Activated naive CD8-positive, alpha-beta T cell treated with anti-CD3 and anti-CD28 coated beads, Interleukin-2, amount 10 ng/mL, durations not matched to agents 7 days and 5 days (primary cell): Measurements from ENCODE around the gene ST6GALNAC3. TPM values are rescaled to one million over a fixed set of nuclear protein-coding genes. Genes with fewer than 3 reads are reported as not detected.
"Not testable (repeated sequence)": the region's sequence is repeated elsewhere in the genome, so short reads cannot be mapped to it uniquely, and the experiment has no call there.

Experiments used
- ATAC-seq: fragments of 150-1000 bp; cut with Tn5 transposase; one replicate; pipeline ENCODE4 v1.10.0; 2021; ENCODE audit warnings: low read depth, moderate library complexity
- POLR2A ChIA-PET: fragments of 350-600 bp; sonication (Branson Sonifier 250); formaldehyde crosslinking; loops from one replicate; lab custom pipeline; 2021; ENCODE audit warnings: antibody characterized with exemption; lab: Charles Lee
- DNase-seq: peaks from one replicate; pipeline ENCODE4 v3.0.0; 2021
- H3K27ac Mint-ChIP-seq: one replicate; pipeline ENCODE4 v1.8.0; 2022; ENCODE audit warnings: mild to moderate bottlenecking, mixed read lengths
- H3K27me3 Mint-ChIP-seq: one replicate; pipeline ENCODE4 v1.8.0; 2022; ENCODE audit warnings: mild to moderate bottlenecking, moderate library complexity, mixed read lengths
- H3K36me3 Mint-ChIP-seq: one replicate; pipeline ENCODE4 v1.8.0; 2021; ENCODE audit warnings: mild to moderate bottlenecking, mixed read lengths
- H3K4me1 Mint-ChIP-seq: one replicate; pipeline ENCODE4 v1.8.0; 2021; ENCODE audit warnings: mixed read lengths
- H3K4me3 Mint-ChIP-seq: one replicate; pipeline ENCODE4 v1.8.0; 2022; ENCODE audit warnings: mild to moderate bottlenecking, moderate library complexity, mixed read lengths
- H3K9me3 Mint-ChIP-seq: one replicate; pipeline ENCODE4 v1.8.0; 2021; ENCODE audit warnings: mixed read lengths
- total RNA-seq, 2 experiments: library from RNA; stranded (reverse); gene quantifications; one replicate each; pipeline ENCODE4 v1.2.3, GENCODE V29; 2021

ST6GALNAC3 gene
- total RNA-seq, 2 experiments from 2014 or later: 0.48 to 0.55 TPM

DNA sequence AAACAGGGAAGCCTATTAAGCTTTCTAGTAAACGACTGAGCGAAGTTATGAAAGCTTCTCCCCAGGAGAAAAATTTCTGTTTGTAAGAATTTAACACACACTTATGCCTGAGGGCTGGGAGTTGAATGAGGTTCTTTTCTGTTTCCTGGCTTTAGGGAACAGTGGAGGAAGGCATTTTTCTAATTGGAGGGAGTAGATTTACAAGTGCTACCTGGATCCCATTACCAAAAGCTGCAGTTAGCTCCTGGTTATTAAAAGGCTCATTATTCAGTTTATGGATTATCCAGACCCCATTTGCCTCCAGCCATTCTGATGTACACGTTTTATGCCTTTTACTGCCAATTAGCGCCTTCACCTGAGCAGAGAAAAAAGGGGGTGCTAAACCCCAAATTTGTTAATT is 7.5 kb downstream of the ST6GALNAC3 start:
- POLR2A ChIA-PET: no interaction called here
- Mint-ChIP-seq H3K27ac (no peak overlapping the region), H3K36me3 (peaks cover 3% of the 10 kb centered on the region), H3K4me1 (peaks cover 8% of the 10 kb centered on the region), H3K27me3 (no peaks in the 10 kb centered on the region), H3K9me3 (no peaks in the 10 kb centered on the region), H3K4me3 (no peak overlapping the region)
- DNase-seq (no peak), ATAC-seq (no peak)

DNA sequence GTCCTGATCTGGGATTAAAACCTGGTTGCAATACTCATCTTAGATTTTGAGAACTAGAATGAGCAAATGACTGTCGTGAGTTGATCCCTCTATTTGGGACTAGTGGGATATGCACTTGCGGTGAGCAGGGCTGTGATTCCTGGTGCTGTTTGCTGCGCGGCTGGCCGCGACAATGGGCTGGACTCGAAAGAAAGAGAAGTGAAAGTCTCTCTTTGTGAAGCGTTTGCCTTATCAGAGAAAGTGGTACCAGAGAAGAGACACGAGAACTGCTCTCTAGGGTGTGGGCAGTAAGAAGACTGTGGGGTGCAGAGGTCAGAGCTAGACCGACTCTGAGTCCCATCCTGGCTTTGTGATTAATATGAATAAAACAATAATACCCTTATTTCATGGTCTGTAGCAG is 8.6 kb downstream of the ST6GALNAC3 start:
- POLR2A ChIA-PET: no interaction called here
- H3K36me3 Mint-ChIP-seq: peaks cover 3% of the 10 kb centered on the region
- no peak overlapping the region for H3K4me3 Mint-ChIP-seq
- peaks cover 8% of the 10 kb centered on the region for H3K4me1 Mint-ChIP-seq
- ATAC-seq (no peak), DNase-seq (no peak)
- no peak overlapping the region for H3K27ac Mint-ChIP-seq
- no peaks in the 10 kb centered on the region for H3K9me3 Mint-ChIP-seq
- no peaks in the 10 kb centered on the region for H3K27me3 Mint-ChIP-seq

DNA sequence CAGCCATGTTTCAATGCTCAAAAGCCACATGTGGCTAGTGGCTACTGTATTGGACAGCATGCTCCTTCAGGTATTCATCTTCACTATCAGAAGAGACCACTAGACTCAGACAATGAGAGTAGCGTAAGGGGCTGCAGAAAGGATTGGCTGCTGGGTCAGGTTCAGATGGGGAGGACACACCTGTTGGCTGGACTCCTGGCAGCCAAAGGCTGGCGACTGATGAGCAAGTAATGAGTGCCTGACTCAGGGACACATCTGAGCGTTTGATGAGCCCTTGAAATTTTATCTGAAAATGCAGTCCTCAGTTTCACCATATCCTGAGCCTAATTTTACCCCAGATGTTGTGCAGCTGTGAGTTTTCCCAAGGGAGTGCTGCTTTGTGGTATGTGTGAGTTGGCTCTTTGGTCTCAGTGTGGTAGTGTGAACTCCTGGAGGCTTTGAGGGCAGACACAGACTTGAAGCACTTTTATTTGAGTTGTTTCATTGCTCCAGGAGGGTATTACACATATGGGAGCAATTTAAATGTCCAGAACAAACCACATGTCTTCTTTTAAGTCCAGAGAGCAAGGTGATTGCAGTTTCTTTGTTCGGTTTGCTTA is 9.6 kb downstream of the ST6GALNAC3 start:
- no peaks in the 10 kb centered on the region for H3K9me3 Mint-ChIP-seq
- H3K36me3 Mint-ChIP-seq: peaks cover 3% of the 10 kb centered on the region
- peaks cover 8% of the 10 kb centered on the region for H3K4me1 Mint-ChIP-seq
- H3K27ac Mint-ChIP-seq: no peak overlapping the region
- H3K4me3 Mint-ChIP-seq: no peak overlapping the region
- ATAC-seq: no peak
- POLR2A ChIA-PET: no interaction called here
- DNase-seq: no peak
- no peaks in the 10 kb centered on the region for H3K27me3 Mint-ChIP-seq

DNA sequence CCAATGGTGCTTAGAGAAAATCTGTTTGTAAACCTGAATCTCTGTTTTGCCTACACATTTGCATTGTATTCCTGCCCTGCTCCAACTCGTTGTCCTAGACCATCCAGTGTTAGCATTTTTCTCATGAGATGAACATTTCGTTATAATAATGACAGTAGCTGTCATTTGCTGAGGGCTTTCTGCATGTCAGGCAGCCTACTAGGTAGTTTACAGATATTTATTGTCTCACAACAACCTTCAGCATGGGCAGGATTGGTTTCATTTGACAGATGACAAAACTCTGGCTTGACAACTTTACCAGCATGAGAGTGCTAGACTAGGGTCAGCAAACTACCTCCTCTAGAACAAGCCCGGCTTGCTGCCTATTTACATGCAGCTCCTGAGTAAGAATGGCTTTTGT is 10.1 kb downstream of the ST6GALNAC3 start:
- no peak for ATAC-seq
- Mint-ChIP-seq H3K36me3 (peaks cover under 1% of the 10 kb centered on the region), H3K9me3 (no peaks in the 10 kb centered on the region), H3K4me1 (peaks cover 5% of the 10 kb centered on the region), H3K27ac (no peak overlapping the region), H3K4me3 (no peak overlapping the region), H3K27me3 (no peaks in the 10 kb centered on the region)
- POLR2A ChIA-PET: no interaction called here
- DNase-seq: no peak

DNA sequence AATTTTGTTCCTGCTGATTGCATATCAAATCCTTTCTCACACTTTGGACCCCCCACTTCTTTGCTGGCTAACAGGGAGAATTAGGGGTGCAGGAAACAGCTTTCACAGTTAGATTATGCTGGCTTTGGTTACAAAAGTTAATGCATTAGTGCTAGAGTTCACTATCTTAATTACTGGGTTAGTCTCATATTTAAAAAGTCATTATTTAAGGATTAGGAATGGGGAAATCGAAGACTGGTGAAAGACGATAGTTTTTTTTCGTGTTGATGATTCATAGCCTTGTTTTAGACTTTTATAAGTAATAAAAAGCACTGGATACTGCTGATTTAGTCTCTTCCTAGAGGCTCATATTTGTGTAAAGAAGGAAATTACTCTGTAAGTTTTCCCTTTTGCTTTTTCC is 11.6 kb downstream of the ST6GALNAC3 start:
- H3K27me3 Mint-ChIP-seq: no peaks in the 10 kb centered on the region
- no peak overlapping the region for H3K27ac Mint-ChIP-seq
- H3K9me3 Mint-ChIP-seq: no peaks in the 10 kb centered on the region
- DNase-seq (no peak), ATAC-seq (no peak)
- H3K36me3 Mint-ChIP-seq: no peaks in the 10 kb centered on the region
- no peaks in the 10 kb centered on the region for H3K4me1 Mint-ChIP-seq
- POLR2A ChIA-PET: no interaction called here
- no peak overlapping the region for H3K4me3 Mint-ChIP-seq

DNA sequence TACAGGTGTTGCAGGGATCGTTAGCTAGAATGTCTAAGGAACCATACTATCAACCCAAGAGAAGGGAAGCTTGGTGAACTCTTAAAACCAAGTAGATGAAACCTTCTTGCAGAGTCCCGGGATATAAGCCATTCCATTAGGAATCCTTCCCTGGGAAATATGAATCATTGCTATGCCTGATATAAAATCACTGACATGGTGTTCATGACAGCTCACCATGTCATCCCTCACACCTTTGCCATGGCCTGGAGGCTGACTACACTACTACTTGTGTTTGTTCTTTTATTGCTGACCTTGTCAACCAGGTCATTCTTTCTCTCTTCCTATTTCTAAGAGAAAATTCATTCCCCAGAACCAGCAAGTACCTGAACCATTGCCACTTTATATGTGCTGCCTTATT is 12.1 kb downstream of the ST6GALNAC3 start:
- Mint-ChIP-seq H3K4me3 (no peak overlapping the region), H3K36me3 (no peaks in the 10 kb centered on the region), H3K9me3 (no peaks in the 10 kb centered on the region), H3K27me3 (no peaks in the 10 kb centered on the region), H3K4me1 (no peaks in the 10 kb centered on the region), H3K27ac (no peak overlapping the region)
- POLR2A ChIA-PET: no interaction called here
- ATAC-seq (no peak), DNase-seq (no peak)

DNA sequence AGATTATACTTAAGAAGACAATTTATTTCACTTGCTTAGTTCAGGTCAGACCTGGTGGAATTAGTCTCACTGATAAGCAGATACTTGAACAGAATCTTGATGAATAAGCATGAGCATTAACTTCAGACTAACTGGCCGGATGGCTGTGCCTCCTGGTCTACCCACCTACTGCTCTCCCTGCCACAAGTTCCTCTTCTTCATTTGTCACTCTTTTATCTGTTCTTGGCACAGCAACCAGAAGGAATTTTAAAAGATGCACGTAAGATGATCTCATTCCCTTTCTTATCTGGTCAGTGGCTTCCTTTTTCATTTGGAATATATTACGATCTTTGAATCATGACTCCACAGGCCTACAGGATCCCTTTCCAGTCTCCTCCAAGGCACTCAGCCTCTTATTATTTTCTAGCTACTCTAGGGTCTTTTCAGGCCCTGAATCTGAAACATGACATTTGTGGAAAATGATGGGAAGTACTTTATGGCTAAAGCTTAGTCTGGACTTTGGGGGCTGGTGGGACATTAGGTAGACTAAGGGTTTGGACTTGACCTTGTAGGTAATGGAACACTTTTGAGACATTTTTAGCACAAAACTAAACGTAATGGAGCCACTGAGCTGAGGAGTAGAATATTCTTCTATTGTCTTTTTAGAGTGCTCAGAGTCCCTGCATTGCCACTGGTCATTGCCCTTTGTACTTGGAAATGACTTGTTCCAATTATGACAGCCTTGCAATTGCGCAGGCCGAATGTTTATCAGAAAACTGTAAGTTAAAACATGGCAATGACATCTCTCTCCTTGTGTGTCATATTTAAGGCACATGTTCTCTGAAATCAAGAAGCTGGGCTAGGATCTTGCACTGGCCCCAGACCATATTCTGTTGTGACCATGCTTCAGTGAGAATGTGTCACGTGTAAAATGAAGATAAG is 16.0 kb downstream of the ST6GALNAC3 start:
- H3K27me3 Mint-ChIP-seq: no peaks in the 10 kb centered on the region
- no peaks in the 10 kb centered on the region for H3K9me3 Mint-ChIP-seq
- H3K36me3 Mint-ChIP-seq: no peaks in the 10 kb centered on the region
- H3K4me1 Mint-ChIP-seq: no peaks in the 10 kb centered on the region
- DNase-seq (no peak), ATAC-seq (no peak)
- H3K27ac Mint-ChIP-seq: no peak overlapping the region
- POLR2A ChIA-PET: no interaction called here
- H3K4me3 Mint-ChIP-seq: no peak overlapping the region

DNA sequence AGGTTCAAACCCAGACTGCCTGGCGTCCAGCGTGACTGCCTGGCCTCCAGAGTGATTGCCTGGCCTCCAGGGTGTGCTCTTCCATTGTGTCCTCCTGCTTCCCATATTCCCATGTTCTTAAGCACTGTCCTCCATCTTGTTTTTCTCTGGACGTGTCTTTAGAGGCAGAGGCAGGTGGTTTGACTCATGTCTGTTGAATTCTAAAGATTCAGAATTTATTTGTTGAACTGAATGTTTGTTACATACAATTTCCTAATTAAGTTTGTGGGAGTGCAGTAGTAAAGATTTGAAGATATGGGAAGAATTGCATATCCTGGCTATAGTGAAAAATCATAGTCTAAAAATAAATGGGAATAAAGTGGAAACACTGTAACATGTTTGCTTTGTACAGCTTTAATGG is 18.3 kb downstream of the ST6GALNAC3 start:
- no peaks in the 10 kb centered on the region for H3K4me1 Mint-ChIP-seq
- H3K27ac Mint-ChIP-seq: no peak overlapping the region
- H3K9me3 Mint-ChIP-seq: peaks cover 2% of the 10 kb centered on the region
- H3K36me3 Mint-ChIP-seq: no peaks in the 10 kb centered on the region
- H3K27me3 Mint-ChIP-seq: no peaks in the 10 kb centered on the region
- DNase-seq: no peak
- POLR2A ChIA-PET: no interaction called here
- ATAC-seq: no peak
- H3K4me3 Mint-ChIP-seq: no peak overlapping the region

DNA sequence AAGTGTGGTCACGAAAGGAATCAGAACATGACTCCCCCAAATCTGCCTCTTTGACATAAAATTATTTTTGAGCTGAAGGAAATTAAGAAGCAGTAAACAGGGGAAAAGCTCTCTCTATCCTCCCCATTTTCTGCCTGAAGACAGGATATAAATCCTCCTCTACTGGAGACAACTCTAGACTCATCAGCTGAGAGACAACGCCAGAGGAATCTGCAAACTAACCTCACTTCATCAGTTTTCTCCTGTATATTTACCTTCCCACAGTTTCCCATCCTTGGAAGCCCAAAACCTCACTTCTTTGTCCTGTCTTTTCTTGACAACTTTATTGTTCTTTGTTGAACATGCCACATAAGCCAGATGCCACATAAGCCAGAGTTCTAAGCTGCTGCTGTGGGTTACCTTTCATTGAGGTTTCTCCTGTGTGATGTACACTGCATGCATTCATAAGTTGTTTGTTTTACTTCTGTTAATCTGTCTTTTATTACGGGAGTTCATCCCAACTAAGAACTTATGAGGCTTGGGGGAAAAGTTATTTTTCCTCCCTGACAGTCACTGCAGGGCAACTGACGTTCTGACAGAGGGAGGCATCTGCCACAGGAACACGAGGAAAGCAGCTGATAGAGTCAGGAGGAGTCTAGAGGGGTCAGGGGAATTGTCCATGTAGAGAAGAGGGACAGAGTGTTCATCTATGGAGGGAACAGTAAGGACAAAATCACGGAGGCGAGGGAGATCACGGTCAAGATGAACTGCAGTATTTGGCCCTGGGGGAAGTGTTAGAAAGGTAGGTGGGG is 19.2 kb downstream of the ST6GALNAC3 start:
- peaks cover 2% of the 10 kb centered on the region for H3K9me3 Mint-ChIP-seq
- H3K4me1 Mint-ChIP-seq: no peaks in the 10 kb centered on the region
- no peaks in the 10 kb centered on the region for H3K36me3 Mint-ChIP-seq
- H3K27ac Mint-ChIP-seq: no peak overlapping the region
- POLR2A ChIA-PET: no interaction called here
- H3K27me3 Mint-ChIP-seq: no peaks in the 10 kb centered on the region
- H3K4me3 Mint-ChIP-seq: no peak overlapping the region
- ATAC-seq: no peak
- DNase-seq: no peak

DNA sequence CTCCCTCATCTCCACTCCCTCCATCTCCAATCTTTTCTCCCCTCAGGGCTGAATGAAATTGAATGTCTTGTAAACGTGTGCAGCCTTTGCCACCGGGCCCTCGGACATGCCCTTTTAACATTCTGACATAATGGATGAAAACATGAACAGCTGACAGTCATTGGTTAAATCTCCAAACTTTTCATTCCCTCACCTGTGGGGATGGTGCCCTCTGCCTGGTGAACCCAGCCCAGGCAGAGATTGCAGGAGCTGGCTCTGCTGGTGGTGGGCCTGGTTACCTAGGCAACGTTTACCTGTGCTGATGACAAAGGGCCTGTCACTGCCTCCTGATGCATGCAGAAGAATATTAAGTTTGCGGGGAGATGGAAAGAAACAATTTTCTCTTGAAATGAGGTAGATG is 21.3 kb downstream of the ST6GALNAC3 start:
- Mint-ChIP-seq H3K27ac (no peak overlapping the region), H3K4me1 (no peaks in the 10 kb centered on the region), H3K36me3 (no peaks in the 10 kb centered on the region), H3K4me3 (no peak overlapping the region), H3K9me3 (peaks cover 4% of the 10 kb centered on the region), H3K27me3 (peaks cover 3% of the 10 kb centered on the region)
- POLR2A ChIA-PET: no interaction called here
- DNase-seq (no peak), ATAC-seq (no peak)

DNA sequence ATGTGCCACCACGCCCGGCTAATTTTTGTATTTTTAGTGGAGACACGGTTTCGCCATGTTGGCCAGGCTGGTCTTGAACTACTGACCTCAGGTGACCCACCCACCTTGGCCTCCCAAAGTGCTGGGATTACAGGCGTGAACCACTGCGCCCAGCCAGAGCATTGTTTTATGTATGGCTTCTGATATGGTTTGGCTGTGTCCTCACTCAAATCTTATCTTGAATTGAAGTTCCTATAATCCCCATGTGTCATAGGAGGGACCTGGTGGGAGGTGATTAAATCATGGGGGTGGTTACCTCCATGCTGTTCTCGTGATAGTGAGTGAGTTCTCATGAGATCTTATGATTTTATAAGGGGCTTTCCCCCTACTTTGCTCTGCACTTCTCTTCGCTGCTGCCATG is 22.5 kb downstream of the ST6GALNAC3 start:
- DNase-seq: not testable (repeated sequence)

DNA sequence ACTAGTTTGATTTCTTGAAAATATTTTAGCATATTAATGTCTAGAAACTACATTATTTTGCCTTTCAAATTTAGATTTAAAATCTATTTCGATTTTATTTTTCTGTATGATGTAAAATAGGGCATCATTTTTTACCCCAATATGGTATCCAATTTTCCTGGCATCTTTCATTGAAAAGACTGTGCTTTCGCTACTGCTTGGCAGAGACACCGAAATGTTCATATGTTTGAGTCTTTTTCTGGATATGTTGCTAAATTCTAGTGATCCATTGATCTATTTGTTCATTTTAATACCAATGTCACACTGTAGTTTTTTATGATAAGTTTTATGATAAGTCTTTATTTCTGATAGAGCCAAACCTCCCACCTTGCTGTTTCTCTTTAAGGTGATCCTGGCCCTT is 24.3 kb downstream of the ST6GALNAC3 start:
- no peak for ATAC-seq
- Mint-ChIP-seq H3K4me1 (peaks cover 10% of the 10 kb centered on the region), H3K4me3 (no peak overlapping the region), H3K27ac (no peak overlapping the region), H3K9me3 (peaks cover 4% of the 10 kb centered on the region), H3K27me3 (peaks cover 5% of the 10 kb centered on the region), H3K36me3 (no peaks in the 10 kb centered on the region)
- no peak for DNase-seq
- POLR2A ChIA-PET: no interaction called here

More for the DNA sequence above, 22.5 kb downstream of the ST6GALNAC3 start:
- H3K9me3 Mint-ChIP-seq, POLR2A ChIA-PET, H3K36me3 Mint-ChIP-seq, H3K4me1 Mint-ChIP-seq, H3K4me3 Mint-ChIP-seq, H3K27me3 Mint-ChIP-seq, H3K27ac Mint-ChIP-seq, ATAC-seq: not testable (repeated sequence)

DNA sequence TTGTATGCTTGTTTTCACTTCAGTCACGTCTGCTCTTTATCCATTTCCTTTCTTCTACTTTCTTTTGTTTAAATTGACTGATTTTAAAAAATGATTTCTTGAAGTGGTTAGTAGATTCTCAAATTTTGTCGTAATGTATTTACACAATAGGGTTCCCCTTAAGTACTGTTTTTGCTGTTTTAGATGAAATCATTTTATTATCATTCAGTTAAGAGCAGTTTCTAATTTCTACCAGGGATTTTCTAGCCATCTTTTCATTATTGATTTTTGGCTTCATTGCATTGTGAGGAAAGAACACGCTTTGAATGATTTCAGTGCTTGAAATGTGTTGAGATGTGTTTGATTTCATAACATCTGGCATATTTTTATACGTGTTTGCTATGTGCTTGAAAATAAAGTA is 27.0 kb downstream of the ST6GALNAC3 start:
- Mint-ChIP-seq H3K9me3 (peaks cover 4% of the 10 kb centered on the region), H3K4me3 (no peak overlapping the region), H3K27me3 (peaks cover 10% of the 10 kb centered on the region), H3K36me3 (peaks cover 2% of the 10 kb centered on the region), H3K27ac (no peak overlapping the region), H3K4me1 (peaks cover 26% of the 10 kb centered on the region)
- DNase-seq: no peak
- POLR2A ChIA-PET: no interaction called here
- no peak for ATAC-seq
